GM20431 (cell line): ENCODE data around the gene CHKA.

ENCODE experiments used
- in situ Hi-C: fragments of 300-500 bp; cut with MseI, MboI; formaldehyde crosslinking; loops from one replicate; pipeline ENCODE4 v1.15.0; 2020; ENCODE audit warnings: low sequenced_read_pairs; ENCODE audit not compliant: unreplicated experiment

CHKA gene

GRCh38 chr11:68049509-68050370, 71.4 kb downstream of the CHKA start:
- in situ Hi-C loops: no loop called here

- in situ Hi-C loops: no loop called here
These were observed 72.3 kb downstream of the CHKA start for GRCh38 chr11:68048681-68049508.

GRCh38 chr11:68047437-68048290, 73.5 kb downstream of the CHKA start:
- in situ Hi-C loops: no loop called here

- in situ Hi-C loops: no loop called here
These were observed 76.3 kb downstream of the CHKA start for GRCh38 chr11:68044898-68045351.

- in situ Hi-C loops: no loop called here
These were observed 76.9 kb downstream of the CHKA start for GRCh38 chr11:68044145-68044813.

GRCh38 chr11:68043349-68044144, 77.6 kb downstream of the CHKA start:
- in situ Hi-C loops: no loop called here

- in situ Hi-C loops: no loop called here
These were observed 78.2 kb downstream of the CHKA start for GRCh38 chr11:68043029-68043348.

- in situ Hi-C loops: no loop called here
These were observed 78.8 kb downstream of the CHKA start for GRCh38 chr11:68042219-68043028.

GRCh38 chr11:68041617-68042218, 79.5 kb downstream of the CHKA start:
- in situ Hi-C loops: no loop called here

GRCh38 chr11:68040957-68041591, 80.1 kb downstream of the CHKA start:
- in situ Hi-C loops: no loop called here

GRCh38 chr11:68040101-68040956, 80.9 kb downstream of the CHKA start:
- in situ Hi-C loops: no loop called here

DNA sequence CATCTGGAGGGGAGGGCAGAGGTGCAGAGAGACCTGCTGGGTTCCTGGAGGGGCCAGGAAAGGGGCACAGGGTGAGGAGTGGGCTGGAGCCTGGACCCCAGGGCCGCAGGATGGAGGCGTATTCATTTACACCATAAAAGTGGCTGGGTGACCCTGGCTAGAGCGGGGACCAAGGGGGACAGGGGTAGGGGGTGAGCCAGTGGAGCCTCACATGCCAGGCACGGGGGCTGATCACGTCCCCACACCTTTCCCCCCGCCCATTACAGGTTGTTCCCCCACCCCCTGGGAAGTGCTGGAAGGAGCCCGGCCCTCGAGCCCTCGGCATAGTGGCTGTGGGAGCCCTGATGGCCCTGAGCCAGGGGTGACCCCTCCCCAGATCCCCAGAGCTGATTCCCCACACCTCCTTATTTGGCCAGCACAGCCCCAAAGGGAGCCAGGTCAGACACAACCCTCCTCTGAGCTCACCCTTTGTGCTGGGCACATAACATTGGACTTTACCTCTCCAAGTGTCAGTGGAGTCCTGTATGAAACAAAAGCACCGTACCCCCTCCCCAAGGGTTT, 81.6 kb downstream of the CHKA start:
- in situ Hi-C loops: no loop called here

- in situ Hi-C loops: no loop called here
These were observed 82.3 kb downstream of the CHKA start, which contains the start of gene TCIRG1 for GRCh38 chr11:68038718-68039525. TCIRG1 (plus strand) TSS chr11:68039025; CDS start chr11:68041272, 2,247 bp downstream.

GRCh38 chr11:68038226-68038717, 82.9 kb downstream of the CHKA start:
- in situ Hi-C loops: no loop called here
